Renal cortex interstitium (tissue), 15 donors: ENCODE measurements around the gene MRGPRG. TPM values are rescaled to one million over a fixed set of nuclear protein-coding genes. Genes with fewer than 3 reads are reported as not detected.
"Not testable (repeated sequence)": the region's sequence is repeated elsewhere in the genome, so short reads cannot be mapped to it uniquely, and the experiment has no call there.

Experiments used
- DNase-seq, 11 donors: peaks; one replicate each; pipeline ENCODE4 v3.0.0-alpha.2; 2013; ENCODE audit warnings: low read depth in 9 of 11, low spot score in 4 of 11; ENCODE audit errors: extremely low read depth in 1 of 11
- long read RNA-seq, 16 experiments: transcript quantifications; one replicate each; lab custom pipeline, GENCODE V29; 2026
- polyA plus RNA-seq, 3 donors: library from polyadenylated mRNA; unstranded; fragments of 120-200 nt; gene quantifications; one replicate each; pipeline ENCODE4 v1.2.1, GENCODE V29; 2013; ENCODE audit not compliant: insufficient read length in 3 of 3

The MRGPRG gene, protein sequence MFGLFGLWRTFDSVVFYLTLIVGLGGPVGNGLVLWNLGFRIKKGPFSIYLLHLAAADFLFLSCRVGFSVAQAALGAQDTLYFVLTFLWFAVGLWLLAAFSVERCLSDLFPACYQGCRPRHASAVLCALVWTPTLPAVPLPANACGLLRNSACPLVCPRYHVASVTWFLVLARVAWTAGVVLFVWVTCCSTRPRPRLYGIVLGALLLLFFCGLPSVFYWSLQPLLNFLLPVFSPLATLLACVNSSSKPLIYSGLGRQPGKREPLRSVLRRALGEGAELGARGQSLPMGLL
- polyA plus RNA-seq = not detected
- long read RNA-seq, donor 1 = 0 reads
- long read RNA-seq, donor 2 = 0 reads
- long read RNA-seq, donor 3 = 0 reads
- long read RNA-seq, donor 4 = 0 reads
- long read RNA-seq, donor 5 = 0 reads
- long read RNA-seq, donor 6 = 0 reads
- long read RNA-seq, donor 7 = 0 reads
- long read RNA-seq, donor 8 = 0 reads
- long read RNA-seq, donor 9 = 0 reads
- long read RNA-seq, donor 10 = 0 reads
- long read RNA-seq, donor 11 = 0 reads
- long read RNA-seq, donor 12 = 0 reads
- long read RNA-seq, donor 13 = 0 reads
- long read RNA-seq, donor 14 = 0 reads
- long read RNA-seq, donor 15 = 0 reads
- long read RNA-seq, donor 16 = 0 reads

DNA sequence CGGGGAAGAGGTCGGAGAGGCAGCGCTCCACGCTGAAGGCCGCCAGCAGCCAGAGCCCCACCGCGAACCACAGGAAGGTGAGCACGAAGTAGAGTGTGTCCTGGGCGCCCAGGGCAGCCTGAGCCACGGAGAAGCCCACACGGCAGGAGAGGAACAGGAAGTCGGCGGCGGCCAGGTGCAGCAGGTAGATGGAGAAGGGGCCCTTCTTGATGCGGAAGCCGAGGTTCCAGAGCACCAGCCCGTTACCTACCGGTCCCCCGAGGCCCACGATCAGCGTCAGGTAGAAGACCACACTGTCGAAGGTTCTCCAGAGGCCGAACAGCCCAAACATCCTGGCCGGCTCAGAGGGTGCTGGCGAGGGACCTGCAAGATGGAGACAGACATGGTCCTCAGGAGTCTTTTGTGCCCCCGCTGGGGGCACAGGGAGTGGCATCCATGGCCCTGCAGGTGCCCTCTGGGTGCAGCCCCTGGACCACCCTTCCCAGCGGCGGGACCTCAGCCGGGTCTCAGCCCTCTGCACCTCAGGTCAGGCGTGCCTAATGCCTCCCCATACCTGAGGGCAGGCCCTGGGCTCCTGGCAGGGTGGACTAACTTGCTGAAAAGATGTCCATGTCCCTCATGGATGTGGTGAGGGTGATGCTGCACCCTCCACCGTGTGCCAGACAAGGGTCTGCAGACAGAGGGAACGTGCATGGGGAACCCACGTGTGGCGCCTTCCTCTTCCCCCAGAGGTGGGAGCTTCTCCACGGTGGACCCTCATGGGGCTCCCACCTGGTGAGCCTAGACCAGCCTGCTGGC is at the start of gene MRGPRG:
MRGPRG (minus strand) TSS at position 331 of the 798 bp plus-strand sequence; CDS start at position 331, 0 bp downstream.
- no peak for DNase-seq

DNA sequence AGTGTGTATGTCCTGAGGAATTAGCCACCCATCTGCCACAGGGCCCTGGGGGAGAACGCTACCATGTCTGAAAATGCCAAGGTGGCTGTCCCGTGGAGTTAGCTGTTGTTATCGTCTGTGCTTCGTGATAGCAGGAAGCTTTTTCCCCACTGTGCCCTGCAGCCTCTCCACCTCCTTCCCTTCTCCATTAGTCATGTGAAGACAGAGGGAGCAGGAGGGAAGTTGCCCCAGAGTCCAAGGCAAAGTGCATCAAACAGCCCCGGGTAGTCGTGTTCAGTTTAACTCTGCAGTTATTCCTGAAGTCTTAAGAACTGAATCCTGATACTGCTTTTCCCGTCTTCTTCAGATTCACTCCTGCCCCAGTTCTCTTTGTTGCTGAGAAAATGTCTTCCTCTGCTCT is 43.9 kb upstream of the MRGPRG start:
- DNase-seq = not testable (repeated sequence)

DNA sequence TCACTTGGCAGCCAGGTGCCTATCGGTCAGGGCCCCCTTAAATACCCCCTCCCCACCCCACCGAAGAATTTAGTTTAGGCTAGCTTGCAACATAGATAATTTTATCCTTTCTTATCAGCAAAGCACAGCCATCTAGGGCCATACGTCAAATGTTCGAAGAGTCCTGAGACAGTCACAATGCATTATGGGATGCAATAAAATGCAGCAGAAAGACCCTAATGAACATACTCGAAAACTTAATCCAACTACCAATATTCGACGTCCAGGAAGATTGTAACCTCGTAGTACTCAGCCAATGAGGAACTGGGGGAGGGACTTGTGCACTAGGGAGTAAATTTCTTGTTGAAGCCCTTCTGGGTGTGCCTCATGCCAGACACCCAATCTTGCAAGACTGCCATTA is 43.2 kb upstream of the MRGPRG start:
- not testable (repeated sequence) for DNase-seq

DNA sequence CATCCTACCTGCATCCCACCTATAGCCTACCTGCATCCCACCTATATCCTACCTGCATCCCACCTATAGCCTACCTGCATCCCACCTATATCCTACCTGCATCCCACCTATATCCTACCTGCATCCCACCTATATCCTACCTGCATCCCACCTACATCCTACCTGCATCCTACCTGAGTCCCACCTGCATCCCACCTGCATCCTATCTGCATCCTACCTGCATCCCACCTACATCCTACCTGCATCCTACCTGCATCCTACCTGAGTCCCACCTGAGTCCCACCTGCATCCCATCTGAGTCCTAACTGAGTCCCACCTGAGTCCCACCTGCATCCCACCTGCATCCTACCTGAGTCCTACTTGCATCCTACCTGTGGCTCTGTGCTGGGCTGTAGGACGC is 38.9 kb upstream of the MRGPRG start:
- DNase-seq = not testable (repeated sequence)

DNA sequence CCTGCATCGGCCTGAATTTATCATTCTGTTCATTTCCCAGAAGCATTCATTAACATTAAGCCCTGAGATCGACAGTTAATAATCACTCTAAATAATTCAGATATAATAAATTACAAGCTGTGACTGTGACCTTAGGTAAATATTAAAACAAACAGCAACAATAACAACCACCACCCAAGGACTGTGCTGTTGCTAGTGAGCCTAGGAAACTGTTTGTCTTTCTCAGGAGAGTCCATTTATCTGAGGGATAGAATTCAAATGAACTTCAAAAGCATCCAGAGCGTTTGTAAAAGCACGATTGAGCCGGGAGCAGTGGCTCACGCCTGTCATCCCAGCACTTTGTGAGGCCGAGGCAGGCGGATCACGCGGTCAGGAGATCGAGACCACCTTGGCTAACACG is 36.6 kb upstream of the MRGPRG start:
- DNase-seq = not testable (repeated sequence)

DNA sequence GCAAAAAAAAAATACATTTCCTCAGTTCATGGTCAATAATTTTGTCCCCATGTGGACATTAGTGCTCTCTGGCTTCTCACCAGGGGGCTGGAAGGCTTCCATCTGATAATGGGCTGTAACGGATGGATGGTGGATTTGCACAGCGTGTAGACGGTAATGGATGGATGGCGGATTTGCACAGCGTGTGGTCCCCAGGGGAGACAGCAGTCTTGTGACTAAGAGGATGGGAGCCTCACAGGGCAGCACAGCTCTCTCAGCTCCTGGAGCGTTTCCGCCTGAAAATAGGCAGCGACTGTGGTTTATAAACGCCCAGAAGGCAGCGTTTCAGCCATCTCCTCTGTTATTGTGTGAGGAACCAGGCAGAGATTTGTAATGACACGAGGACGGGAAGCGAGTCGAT is 36.2 kb upstream of the MRGPRG start:
- DNase-seq = not testable (repeated sequence)

DNA sequence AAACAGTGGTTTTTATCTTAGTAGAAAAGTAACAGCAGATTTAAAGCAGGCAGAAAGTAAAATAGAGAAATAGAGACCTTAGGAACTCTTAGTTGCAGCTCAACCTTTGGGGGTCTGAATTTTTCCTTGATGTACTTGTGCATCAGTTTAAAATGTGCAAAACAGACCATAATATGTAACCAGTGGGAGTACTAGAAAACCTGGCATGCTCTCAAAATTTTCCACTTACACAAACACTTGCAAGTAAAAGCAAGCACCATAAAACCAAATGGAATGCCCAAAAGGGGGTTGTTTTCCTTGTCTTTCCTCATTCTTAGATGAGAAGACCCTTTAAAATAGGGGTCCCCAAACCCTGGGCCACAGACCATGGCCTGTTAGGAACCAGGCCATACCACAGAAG is 26.5 kb upstream of the MRGPRG start:
- DNase-seq = no peak

DNA sequence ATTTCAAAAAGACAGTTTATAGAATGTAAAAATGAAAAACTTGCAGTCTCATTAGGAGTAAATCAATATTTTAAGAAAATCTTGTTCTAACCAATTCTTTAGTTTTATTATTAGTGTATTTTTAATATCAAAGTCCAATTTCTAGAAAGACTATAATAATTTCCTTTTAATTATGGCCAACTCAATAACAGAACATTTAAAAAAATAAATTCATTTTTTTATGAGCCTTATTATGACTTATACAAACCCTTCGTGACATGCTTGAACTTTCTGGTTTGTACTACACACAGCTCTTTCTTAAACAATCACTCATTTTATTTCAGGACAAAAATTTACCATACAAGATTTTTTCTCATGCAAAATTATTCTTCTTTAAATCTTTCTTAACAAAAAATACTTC is 25.3 kb upstream of the MRGPRG start:
- no peak for DNase-seq

DNA sequence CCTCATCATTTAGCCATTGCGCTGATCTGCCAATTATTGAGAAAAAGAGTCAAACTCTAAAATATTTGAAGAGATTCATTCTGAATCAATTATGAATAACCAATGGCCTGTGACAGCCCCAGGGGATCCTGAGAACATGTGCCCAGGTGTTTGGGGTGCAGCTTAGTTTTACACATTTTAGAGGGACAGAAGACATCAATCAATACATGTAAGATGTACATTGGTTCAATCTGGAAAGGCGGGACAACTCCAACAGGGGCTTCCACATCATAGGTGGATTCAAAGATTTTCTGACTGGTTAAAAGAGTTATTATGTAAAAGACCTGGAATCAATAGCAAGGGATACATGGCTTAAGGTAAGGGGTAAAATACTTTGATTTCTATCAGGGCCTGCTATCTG is 18.5 kb upstream of the MRGPRG start:
- DNase-seq = no peak

DNA sequence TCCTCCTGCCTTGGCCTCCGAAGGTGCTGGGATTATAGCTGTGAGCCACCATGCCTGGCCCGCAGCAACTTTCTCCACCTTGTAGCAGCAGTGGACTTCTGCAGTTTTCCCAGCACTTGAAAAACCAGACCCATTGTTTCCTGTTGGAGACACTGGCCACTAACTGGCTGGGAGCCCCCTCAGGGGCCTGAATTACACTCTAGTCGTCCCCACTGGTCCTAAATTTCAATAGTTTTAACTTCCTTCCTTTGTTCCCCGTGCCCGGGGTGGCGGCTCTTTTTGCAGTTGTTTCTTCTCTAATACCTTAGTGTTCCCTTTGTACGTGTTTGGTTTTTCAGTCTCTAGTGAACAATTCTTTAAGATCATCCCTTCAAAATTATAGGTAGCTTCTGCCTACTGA is 16.2 kb upstream of the MRGPRG start:
- DNase-seq = no peak

DNA sequence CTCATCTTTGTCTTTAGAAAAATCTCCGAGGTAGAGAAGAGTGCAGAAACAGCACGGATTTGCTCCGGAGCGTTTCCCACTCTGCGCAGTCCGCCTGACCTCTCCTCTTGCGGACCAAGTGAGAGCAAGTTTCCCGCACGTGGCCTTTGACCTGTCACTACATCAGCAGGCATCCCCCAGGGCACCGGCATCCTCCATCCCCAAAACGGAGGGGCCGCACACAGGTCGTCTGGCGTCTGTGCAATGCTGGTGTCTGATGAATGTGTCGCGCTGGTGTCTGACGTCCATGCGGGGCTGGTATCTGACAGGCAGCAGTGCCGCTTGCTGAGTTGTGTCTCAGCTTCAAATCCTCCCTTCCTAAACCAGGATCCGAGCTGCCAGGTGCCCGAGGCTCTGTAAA is 14.3 kb upstream of the MRGPRG start:
- DNase-seq = no peak

DNA sequence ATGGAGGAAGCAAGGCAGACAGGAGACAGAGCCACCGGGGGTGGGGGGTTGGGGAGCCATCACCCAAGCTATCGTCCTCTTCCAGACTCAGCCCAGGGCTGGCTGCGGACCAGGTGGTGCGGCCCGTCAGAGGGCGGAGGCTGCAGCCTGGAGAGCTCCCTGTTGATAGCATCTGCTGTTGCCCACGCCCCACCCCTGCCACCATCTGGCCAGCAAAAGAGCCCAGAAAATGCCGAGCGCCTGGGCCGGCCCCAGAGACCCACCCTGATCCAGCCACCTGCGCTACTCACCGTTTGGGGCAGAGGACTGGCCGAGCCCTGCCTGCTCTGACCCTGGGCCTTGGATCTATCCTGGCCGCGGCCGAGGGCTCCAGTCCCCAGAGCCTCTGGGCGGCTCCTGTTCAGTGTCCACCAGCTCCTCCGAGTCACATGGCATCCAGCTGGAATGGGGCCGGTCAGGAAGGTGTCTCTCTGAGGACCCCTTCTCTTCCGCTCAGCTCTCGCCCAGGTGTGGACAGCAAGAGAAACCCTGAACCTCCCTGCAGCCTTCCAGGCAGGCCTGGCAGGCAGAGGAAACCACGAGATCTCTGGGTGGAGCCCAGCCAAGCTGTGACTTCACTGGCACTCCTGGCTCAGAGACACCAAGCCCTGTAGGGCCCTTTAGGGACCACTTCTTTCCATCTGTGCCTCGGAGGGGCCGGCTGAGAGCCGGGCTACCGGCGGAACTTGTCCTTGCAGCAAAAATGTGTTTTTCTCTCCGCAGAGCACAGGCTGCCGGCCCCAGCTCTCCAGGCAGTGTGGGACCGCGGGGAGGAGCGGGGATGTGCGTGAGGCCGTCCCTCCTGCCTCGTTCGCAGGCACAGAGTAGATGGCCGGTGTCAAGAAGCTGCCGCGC is 13.5 kb upstream of the MRGPRG start, which contains the start of gene MRGPRE:
MRGPRE (minus strand) TSS at position 567 of the 894 bp plus-strand sequence. CDS start 3,618 bp downstream, outside the sequence.
- DNase-seq = no peak

DNA sequence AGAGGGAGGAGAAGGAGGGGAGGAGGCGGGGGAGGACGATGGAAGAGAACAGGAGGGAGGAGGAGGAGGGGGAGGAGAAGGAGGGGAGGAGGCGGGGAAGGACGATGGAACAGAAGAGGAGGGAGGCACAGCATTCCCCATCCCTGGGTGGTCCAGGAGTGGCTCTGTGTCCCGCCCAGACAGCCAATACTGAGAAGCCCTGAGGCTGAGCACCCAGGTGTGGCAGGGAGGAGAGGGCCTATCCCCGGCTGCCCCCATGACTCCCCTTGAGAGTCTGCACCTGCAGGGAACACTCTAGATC is 12.9 kb upstream of the MRGPRG start:
- no peak for DNase-seq

DNA sequence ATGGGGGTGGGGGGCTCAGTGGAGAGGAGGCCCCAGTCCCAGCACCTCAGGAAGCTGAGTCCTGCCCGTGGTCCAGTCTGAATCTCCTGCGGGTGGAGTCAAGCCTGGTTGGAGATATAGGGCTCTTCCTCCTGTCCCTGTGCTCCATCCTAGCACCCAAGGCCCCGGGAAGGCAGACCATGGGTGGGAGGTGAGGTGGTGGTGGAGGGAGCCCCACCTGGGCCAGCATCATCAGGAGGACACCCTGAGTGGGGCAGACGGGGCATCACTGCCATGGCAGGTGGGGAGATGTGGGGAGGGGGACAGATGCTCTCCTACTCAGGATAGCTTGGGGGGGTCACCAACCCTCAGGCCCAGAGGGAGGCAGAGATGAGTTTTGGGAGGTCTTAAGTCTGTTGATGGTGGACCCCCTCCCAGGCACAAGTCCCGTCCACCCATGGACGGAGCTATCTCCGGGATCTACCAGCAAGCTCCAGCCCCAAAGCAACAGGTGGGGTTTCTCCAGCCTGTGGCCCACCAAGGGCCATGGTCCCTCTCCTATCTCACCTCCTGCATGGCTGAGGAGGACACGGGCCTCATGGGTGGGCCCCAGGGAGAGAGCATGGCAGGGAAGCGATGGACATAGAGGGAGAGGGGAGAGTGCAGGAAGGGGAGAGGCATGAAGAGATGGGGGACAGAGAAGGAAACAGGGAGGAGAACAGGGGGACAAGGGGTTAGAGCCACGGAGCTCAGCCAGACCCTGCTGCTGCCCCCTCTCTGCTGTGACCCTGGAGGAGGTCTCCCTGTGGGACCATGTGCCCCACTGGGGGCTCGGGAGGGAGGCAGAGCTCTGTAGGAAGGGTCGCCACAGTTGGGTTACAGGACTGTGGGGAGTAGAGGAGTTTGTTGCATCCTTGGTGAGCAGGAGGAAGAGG is 12.3 kb upstream of the MRGPRG start:
- DNase-seq = no peak

DNA sequence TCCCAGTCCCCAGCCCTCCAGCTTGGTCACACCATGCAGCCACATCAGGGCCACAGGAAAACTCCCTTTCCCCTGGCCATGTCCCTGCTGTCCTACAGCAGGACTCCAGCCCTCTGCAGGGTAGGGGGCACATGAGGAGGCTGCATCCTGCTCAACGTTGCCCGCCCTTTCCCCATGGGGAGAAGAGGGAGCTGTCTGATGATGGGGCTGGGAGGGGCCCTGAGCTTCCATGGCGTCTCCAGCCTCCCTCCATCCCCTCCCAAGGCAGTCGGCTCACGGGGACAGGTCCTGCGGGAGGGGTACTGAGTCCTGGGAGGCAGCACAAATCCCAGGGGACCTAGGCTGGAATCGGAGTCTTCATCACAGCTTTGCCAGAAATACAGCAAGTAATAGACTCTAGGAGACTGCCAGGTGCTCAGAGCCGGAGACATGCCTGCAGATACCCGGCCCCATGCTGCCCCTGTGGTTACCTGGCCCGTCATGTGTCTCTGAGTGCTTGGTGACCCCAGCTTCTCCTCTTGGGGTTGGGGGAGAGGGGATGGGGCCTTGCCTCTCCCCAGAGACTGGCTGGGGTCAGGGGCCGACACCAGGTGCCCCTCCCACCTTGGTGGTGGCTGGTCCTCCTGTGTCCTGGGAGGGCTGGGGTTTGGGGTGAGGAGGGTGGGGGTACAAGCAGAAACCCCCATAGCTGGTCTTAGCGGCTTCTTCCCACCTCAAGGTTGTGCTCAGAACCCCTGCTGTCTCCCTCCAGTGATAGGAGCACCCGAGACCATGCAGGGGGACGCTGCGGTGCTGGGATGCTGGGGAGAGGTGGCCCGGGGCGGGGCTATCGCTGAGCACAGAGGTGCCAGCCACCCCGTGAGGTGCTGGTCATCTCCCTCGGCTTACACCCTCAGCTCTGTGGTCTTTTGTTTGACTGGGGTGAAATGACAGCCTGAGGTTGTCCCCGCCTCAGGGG is 11.3 kb upstream of the MRGPRG start:
- no peak for DNase-seq

DNA sequence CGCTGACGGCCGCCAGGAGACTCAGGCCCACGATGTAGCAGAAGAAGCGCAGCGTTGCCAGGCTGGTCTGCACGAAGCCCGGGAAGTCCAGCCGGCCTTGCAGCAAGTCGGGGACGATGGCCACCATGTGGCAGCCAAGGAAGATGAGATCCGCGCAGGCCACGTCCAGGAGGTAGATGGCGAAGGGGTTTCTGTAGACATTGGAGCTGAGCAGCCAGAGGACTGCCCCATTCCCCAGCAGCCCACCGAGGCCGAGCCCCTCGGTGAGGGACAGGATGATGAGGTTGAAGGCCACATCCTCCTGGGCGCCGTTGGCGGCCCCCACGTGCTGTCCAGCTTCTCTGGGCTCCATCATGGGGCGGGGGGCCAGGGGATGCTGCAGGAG is 9.8 kb upstream of the MRGPRG start:
- no peak for DNase-seq
